Measurements from ENCODE around the gene TSPAN4. TPM values are rescaled to one million over a fixed set of nuclear protein-coding genes. Genes with fewer than 3 reads are reported as not detected.

Gene TSPAN4
- 100 to 1,000 TPM; 145 to 234 (median 175) TPM for total RNA-seq

GRCh38 chr11:842370-843002 is at the start of gene TSPAN4, which contains the start of gene POLR2L:
TSPAN4 (plus strand) TSS chr11:842852; CDS start chr11:850305, 7,453 bp downstream.
POLR2L (minus strand) TSS chr11:842529; CDS start chr11:842508, 21 bp downstream.
- ATAC-seq (ENCODE audit: low FRiP score), result peak; percentile 46

GRCh38 chr11:792873-793272 is 49.8 kb upstream of the TSPAN4 start:
- TF ChIP-seq CTCF (IDR thresholded peaks at IDR 0.05), result no peak
- no peak for ATAC-seq (ENCODE audit: low FRiP score)

More at GRCh38 chr11:842370-843002, at the start of gene TSPAN4, which contains the start of gene POLR2L:
- peak; percentile 78 for DNase-seq (ENCODE audit: low spot score)
- no peak for TF ChIP-seq CTCF (IDR thresholded peaks at IDR 0.05)

GRCh38 chr11:793556-793955 is 49.1 kb upstream of the TSPAN4 start:
- no peak for TF ChIP-seq CTCF (IDR thresholded peaks at IDR 0.05)
- no peak for ATAC-seq (ENCODE audit: low FRiP score)
- DNase-seq (ENCODE audit: low spot score), result no peak

More at GRCh38 chr11:792873-793272, 49.8 kb upstream of the TSPAN4 start:
- no peak for DNase-seq (ENCODE audit: low spot score)

- ATAC-seq (ENCODE audit: low FRiP score), result no peak
- TF ChIP-seq CTCF (IDR thresholded peaks at IDR 0.05), result no peak
- DNase-seq (ENCODE audit: low spot score), result no peak
Observed at GRCh38 chr11:794013-794765, 48.5 kb upstream of the TSPAN4 start.

GRCh38 chr11:794766-795633 is 47.7 kb upstream of the TSPAN4 start:
- DNase-seq (ENCODE audit: low spot score), result no peak
- TF ChIP-seq CTCF (IDR thresholded peaks at IDR 0.05), result no peak
- peak; percentile 7 for ATAC-seq (ENCODE audit: low FRiP score)

GRCh38 chr11:795634-796564 is 46.8 kb upstream of the TSPAN4 start:
- TF ChIP-seq CTCF (IDR thresholded peaks at IDR 0.05), result no peak
- ATAC-seq (ENCODE audit: low FRiP score) (peak; percentile 63), DNase-seq (ENCODE audit: low spot score) (no peak)

Data from omental fat pad (tissue), 4 donors.